Upper lobe of right lung (tissue), 1 donor: Measurements from ENCODE around the gene THEM4. TPM values are rescaled to one million over a fixed set of nuclear protein-coding genes. Genes with fewer than 3 reads are reported as not detected.

ENCODE experiments used
- ATAC-seq: fragments of 200-7000 bp; cut with Tn5 transposase; one replicate; pipeline ENCODE4 v1.9.1; 2020; ENCODE audit warnings: mild to moderate bottlenecking, moderate library complexity
- DNase-seq: peaks from one replicate; pipeline ENCODE4 v3.0.0-alpha.2; 2020
- H3K27ac ChIP-seq: fragments of 200-600 bp; one replicate; pipeline ENCODE4 v1.8.0; 2022
- H3K27me3 ChIP-seq: fragments of 200-600 bp; one replicate; pipeline ENCODE4 v1.8.0; 2022; ENCODE audit warnings: mild to moderate bottlenecking
- H3K36me3 ChIP-seq: fragments of 200-600 bp; one replicate; pipeline ENCODE4 v1.8.0; 2022
- H3K4me1 ChIP-seq: fragments of 200-600 bp; one replicate; pipeline ENCODE4 v1.8.0; 2022
- H3K4me3 ChIP-seq: fragments of 200-600 bp; one replicate; pipeline ENCODE4 v1.8.0; 2022; ENCODE audit warnings: mild to moderate bottlenecking
- H3K9me3 ChIP-seq: fragments of 200-600 bp; one replicate; pipeline ENCODE4 v1.8.0; 2022
- intact Hi-C: fragments of 100-400 bp; cut with DNase I; formaldehyde crosslinking; loops from one replicate; pipeline ENCODE4 v1.11.0; 2022
- total RNA-seq: library from RNA; stranded (reverse); fragmentation: NEBNext Ultra II Directional; extraction: Animal tissue kit (Norgen Biotek cat#: 25700); gene quantifications from one replicate; pipeline ENCODE4 v1.2.1, GENCODE V29; 2021
- TF ChIP-seq, protein P1 (sequence below): fragments of 200-600 bp; IDR thresholded peaks from one replicate; pipeline ENCODE4 v1.8.0; 2022; ENCODE audit warnings: antibody characterized with exemption
- donor health status: DM: no; HTN: yes; CAD: no; lungs with severe emphysema.

THEM4 gene
- total RNA-seq, 1 donor from 2014 or later = 14.0 TPM

DNA sequence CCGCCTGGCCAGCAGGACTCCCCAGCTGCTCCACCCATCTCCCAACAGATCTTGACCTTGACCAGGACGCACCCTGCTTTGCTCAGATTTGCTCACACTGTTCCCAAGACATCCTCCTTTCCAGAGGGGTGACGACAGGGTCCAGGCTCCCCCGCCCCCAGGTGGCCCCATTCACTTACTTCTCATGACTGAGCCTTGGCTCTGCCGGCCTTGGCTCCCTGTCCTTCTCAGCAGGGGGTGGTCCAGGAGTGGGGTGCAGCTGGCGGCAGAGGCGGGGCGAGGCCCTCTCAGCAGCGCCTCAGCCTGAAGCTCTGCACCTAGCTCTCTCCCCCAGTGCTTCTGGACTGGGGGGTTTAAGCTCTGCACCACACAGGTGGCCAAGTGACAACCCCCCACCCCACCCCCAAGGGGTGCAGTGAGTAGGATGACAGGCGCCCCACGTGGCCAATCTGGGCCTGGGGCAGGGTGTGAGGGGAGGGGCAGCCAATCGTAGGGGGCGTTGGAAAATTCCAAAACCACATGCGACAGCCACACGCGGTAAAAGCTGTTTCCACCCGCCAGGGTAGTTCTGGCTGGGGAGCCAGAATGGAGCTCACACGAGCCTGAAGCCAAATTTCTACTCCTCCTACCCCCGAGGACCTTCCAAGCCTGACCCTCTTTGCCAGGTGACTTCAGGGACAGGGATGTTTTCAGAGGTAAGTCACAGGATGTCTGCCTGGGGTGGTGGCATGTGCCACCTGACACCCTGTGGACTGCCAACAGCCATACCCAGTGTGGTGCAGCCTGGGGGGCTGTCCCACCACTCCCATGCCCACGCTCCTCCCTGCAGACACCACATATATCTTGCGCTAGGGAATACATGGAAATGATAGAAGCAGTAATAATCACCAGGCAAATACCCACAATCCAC is 83.3 kb downstream of the THEM4 start:
- DNase-seq (no peak), ATAC-seq (peak; percentile 24)
- TF ChIP-seq, protein P1, sequence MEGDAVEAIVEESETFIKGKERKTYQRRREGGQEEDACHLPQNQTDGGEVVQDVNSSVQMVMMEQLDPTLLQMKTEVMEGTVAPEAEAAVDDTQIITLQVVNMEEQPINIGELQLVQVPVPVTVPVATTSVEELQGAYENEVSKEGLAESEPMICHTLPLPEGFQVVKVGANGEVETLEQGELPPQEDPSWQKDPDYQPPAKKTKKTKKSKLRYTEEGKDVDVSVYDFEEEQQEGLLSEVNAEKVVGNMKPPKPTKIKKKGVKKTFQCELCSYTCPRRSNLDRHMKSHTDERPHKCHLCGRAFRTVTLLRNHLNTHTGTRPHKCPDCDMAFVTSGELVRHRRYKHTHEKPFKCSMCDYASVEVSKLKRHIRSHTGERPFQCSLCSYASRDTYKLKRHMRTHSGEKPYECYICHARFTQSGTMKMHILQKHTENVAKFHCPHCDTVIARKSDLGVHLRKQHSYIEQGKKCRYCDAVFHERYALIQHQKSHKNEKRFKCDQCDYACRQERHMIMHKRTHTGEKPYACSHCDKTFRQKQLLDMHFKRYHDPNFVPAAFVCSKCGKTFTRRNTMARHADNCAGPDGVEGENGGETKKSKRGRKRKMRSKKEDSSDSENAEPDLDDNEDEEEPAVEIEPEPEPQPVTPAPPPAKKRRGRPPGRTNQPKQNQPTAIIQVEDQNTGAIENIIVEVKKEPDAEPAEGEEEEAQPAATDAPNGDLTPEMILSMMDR = no peak
- H3K4me3 ChIP-seq = peak overlapping the region; percentile 3
- H3K27ac ChIP-seq = no peak overlapping the region
- peaks cover 18% of the 10 kb centered on the region for H3K4me1 ChIP-seq
- H3K27me3 ChIP-seq = no peaks in the 10 kb centered on the region
- peaks cover 5% of the 10 kb centered on the region for H3K36me3 ChIP-seq
- H3K9me3 ChIP-seq = no peaks in the 10 kb centered on the region
- intact Hi-C loops = no loop called here

- intact Hi-C loops = no loop called here
- ATAC-seq = no peak
- no peak for DNase-seq
These were observed 84.1 kb downstream of the THEM4 start for GRCh38 chr1:151825204-151825603.

More at GRCh38 chr1:151825204-151825603, 84.1 kb downstream of the THEM4 start:
- peaks cover 5% of the 10 kb centered on the region for H3K36me3 ChIP-seq
- TF ChIP-seq, protein P1 = no peak
- no peaks in the 10 kb centered on the region for H3K9me3 ChIP-seq
- no peak overlapping the region for H3K27ac ChIP-seq
- peak overlapping the region; percentile 3 for H3K4me3 ChIP-seq
- H3K27me3 ChIP-seq = no peaks in the 10 kb centered on the region
- peaks cover 18% of the 10 kb centered on the region for H3K4me1 ChIP-seq

Other genes with a start within 250 kb of the THEM4 start
- not detected for gene CELF3, start 192.7 kb downstream of the THEM4 start, total RNA-seq
- not detected for gene RIIAD1, start 188.0 kb downstream of the THEM4 start, total RNA-seq
- gene MRPL9, start 146.0 kb downstream of the THEM4 start, total RNA-seq = 54.6 TPM
- 12.8 TPM for gene TDRKH, start 119.0 kb downstream of the THEM4 start, total RNA-seq
- 0.29 TPM for gene LINGO4, start 104.1 kb downstream of the THEM4 start, total RNA-seq
- 16.4 TPM for gene RORC, start 77.7 kb downstream of the THEM4 start, total RNA-seq
- gene C2CD4D, start 69.7 kb downstream of the THEM4 start, total RNA-seq = 0.29 TPM
- not detected for gene THEM5, start 55.8 kb downstream of the THEM4 start, total RNA-seq
- 643 TPM for gene S100A10, start 84.3 kb upstream of the THEM4 start, total RNA-seq
- 522 TPM for gene S100A11, start 127.5 kb upstream of the THEM4 start, total RNA-seq
- not detected for gene TCHHL1, start 179.6 kb upstream of the THEM4 start, total RNA-seq
- 0.20 TPM for gene TCHH, start 205.9 kb upstream of the THEM4 start, total RNA-seq
- not detected for gene RPTN, start 249.7 kb upstream of the THEM4 start, total RNA-seq